Measurements from ENCODE around the gene CTIF.

- TF ChIP-seq CTCF (conservative IDR thresholded peaks at IDR 0.05; ENCODE audit: low read length) = no peak
- TF ChIP-seq EZH2phosphoT487 (IDR thresholded peaks at IDR 0.05; ENCODE audit: borderline replicate concordance, low read depth, low read length) = no peak
Measured at GRCh38 chr18:48571639-48572384, 33.0 kb downstream of the CTIF start.

Data from OCI-LY7 (cell line).